Endothelial cell of umbilical vein (primary cell): ENCODE data around the gene PDS5B.

Source experiments
- EZH2 ChIP-seq: IDR thresholded peaks from 2 replicates; pipeline ENCODE4 v1.6.1; 2012; ENCODE audit warnings: borderline replicate concordance, low read depth, mild to moderate bottlenecking, moderate library complexity, low read length, inconsistent platforms; ENCODE audit not compliant: severe bottlenecking
- FOS ChIP-seq: IDR thresholded peaks from 2 replicates; pipeline ENCODE4 v1.6.1; 2011; ENCODE audit warnings: mild to moderate bottlenecking, low read length, moderate library complexity, borderline replicate concordance; ENCODE audit not compliant: insufficient read depth
- JUN ChIP-seq: IDR thresholded peaks from 2 replicates; pipeline ENCODE4 v1.6.1; 2011; ENCODE audit warnings: borderline replicate concordance, low read depth; ENCODE audit not compliant: insufficient read length, insufficient read depth
- MYC ChIP-seq: IDR thresholded peaks from one replicate; pipeline ENCODE4 v1.6.1; 2011; ENCODE audit warnings: mild to moderate bottlenecking, low read depth, low read length
- POLR2A ChIP-seq: IDR thresholded peaks from 2 replicates; pipeline ENCODE4 v1.6.1; 2012; ENCODE audit warnings: low read depth, mild to moderate bottlenecking, control low read depth, low read length
- POLR2AphosphoS5 ChIP-seq: IDR thresholded peaks from 2 replicates; pipeline ENCODE4 v1.6.1; 2012; ENCODE audit warnings: low read depth, mild to moderate bottlenecking, control low read depth, low read length, moderate library complexity; ENCODE audit not compliant: insufficient read depth
- TF ChIP-seq, protein P1 (sequence below), 2 donors: IDR thresholded peaks; 1 replicate in 1 of 2; 2 replicates in 1 of 2; pipeline ENCODE4 v1.5.1; 2011; ENCODE audit warnings: low read length in 2 of 2, mild to moderate bottlenecking in 2 of 2, moderate library complexity in 2 of 2, control low read depth in 1 of 2, inconsistent platforms in 1 of 2, low read depth in 1 of 2; ENCODE audit not compliant: insufficient read depth in 1 of 2; ENCODE audit errors: extremely low read depth in 1 of 2
- TF ChIP-seq, protein P2 (sequence below): IDR thresholded peaks from 2 replicates; pipeline ENCODE4 v1.6.1; 2011; ENCODE audit not compliant: insufficient read depth, insufficient read length

DNA sequence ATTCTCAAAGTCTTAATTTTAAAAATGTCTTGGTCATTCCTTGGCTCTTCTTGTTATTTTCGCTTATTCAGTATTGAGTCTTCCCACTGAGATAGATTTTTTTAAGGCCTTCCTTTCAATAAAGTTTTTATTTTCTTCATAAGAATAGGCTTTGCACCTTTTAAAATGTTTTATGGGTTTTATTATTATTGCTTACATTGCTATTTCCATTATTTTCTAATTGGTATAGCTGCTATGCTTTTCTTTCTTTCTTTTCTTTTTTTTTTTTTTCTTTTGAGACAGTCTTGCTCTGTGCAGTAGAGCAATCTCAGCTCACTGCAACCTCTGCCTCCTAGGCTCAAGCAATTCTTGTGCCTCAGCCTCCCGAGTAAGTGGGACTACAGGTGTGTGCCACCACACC is 195.7 kb downstream of the PDS5B start:
- TF ChIP-seq, protein P1, sequence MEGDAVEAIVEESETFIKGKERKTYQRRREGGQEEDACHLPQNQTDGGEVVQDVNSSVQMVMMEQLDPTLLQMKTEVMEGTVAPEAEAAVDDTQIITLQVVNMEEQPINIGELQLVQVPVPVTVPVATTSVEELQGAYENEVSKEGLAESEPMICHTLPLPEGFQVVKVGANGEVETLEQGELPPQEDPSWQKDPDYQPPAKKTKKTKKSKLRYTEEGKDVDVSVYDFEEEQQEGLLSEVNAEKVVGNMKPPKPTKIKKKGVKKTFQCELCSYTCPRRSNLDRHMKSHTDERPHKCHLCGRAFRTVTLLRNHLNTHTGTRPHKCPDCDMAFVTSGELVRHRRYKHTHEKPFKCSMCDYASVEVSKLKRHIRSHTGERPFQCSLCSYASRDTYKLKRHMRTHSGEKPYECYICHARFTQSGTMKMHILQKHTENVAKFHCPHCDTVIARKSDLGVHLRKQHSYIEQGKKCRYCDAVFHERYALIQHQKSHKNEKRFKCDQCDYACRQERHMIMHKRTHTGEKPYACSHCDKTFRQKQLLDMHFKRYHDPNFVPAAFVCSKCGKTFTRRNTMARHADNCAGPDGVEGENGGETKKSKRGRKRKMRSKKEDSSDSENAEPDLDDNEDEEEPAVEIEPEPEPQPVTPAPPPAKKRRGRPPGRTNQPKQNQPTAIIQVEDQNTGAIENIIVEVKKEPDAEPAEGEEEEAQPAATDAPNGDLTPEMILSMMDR (IDR thresholded peaks at IDR 0.05; ENCODE audit: extremely low read depth in 1 of 2, insufficient read depth in 1 of 2, low read depth in 1 of 2, low read length in 2 of 2): no peak
- TF ChIP-seq, protein P2, sequence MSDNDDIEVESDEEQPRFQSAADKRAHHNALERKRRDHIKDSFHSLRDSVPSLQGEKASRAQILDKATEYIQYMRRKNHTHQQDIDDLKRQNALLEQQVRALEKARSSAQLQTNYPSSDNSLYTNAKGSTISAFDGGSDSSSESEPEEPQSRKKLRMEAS: no peak
- TF ChIP-seq POLR2AphosphoS5: no peak
- no peak for TF ChIP-seq POLR2A
- TF ChIP-seq FOS: no peak
- TF ChIP-seq EZH2: no peak
- TF ChIP-seq JUN: no peak
- no peak for TF ChIP-seq MYC
